HG03159 (cell line): Measurements from ENCODE around the gene CHST13.

Experiments used
- ATAC-seq: cut with Tn5 transposase; IDR thresholded peaks from one replicate; pipeline ENCODE4 v1.9.1; 2021; ENCODE audit warnings: mild to moderate bottlenecking, moderate library complexity; ENCODE audit not compliant: unreplicated experiment

The CHST13 gene, protein sequence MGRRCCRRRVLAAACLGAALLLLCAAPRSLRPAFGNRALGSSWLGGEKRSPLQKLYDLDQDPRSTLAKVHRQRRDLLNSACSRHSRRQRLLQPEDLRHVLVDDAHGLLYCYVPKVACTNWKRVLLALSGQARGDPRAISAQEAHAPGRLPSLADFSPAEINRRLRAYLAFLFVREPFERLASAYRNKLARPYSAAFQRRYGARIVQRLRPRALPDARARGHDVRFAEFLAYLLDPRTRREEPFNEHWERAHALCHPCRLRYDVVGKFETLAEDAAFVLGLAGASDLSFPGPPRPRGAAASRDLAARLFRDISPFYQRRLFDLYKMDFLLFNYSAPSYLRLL

GRCh38 chr3:126523745-126524428, at the start of gene CHST13:
CHST13 (plus strand) TSS chr3:126524155; CDS start chr3:126524333, 178 bp downstream.
- no peak for ATAC-seq

DNA sequence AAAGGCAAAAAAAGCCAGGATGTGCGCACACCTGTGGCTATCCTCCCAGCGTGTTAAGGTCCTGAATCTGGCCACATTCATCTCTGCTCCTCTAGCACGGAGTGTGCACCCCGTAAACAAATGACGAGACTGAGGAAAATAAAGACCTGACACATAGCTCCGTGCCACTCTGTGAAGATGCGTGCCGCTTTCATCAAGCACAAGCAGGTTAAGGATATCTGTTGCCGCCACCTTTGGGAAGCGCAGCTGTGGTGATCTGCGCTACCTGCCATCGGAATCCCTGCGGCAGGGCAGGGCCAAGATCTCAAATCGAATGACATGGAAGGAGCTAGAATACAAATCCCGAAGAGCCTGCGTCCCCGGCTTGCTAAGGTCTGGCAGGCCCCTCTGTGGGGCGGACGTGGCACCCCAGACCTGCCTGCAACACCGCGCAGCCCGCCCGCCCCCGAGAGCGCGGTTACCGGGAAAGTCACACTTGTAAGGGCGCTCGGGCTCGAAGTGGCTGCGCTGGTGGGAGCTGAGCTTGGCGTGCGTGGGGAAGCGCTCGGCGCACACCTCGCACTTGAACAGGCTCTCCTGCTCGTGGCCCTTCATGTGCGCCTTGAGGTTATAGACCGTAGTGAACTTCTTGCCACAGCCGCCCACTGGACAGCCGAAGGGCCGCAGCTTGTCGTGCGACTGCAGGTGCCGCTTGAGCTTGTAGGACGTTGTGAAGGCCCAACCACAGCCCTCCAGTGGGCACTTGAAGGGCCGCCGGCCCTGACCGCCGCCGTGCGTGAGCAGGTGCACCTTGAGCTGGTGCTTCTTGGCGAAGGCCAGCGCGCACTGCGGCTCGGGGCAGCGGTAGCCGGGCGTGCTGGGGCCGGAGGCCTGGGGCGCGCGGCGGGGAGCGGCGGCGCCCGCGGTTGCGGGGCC, 49.2 kb upstream of the CHST13 start:
- ATAC-seq, result peak; percentile 22

GRCh38 chr3:126475413-126476114, 48.4 kb upstream of the CHST13 start, which contains the start of gene ZXDC:
ZXDC (minus strand) TSS chr3:126475891; CDS start chr3:126475865, 26 bp downstream.
- ATAC-seq, result peak; percentile 71

- ATAC-seq, result peak; percentile 20
Observed at GRCh38 chr3:126476166-126477060, 47.5 kb upstream of the CHST13 start.

- ATAC-seq, result no peak
Observed at GRCh38 chr3:126477061-126477380, 46.9 kb upstream of the CHST13 start.

DNA sequence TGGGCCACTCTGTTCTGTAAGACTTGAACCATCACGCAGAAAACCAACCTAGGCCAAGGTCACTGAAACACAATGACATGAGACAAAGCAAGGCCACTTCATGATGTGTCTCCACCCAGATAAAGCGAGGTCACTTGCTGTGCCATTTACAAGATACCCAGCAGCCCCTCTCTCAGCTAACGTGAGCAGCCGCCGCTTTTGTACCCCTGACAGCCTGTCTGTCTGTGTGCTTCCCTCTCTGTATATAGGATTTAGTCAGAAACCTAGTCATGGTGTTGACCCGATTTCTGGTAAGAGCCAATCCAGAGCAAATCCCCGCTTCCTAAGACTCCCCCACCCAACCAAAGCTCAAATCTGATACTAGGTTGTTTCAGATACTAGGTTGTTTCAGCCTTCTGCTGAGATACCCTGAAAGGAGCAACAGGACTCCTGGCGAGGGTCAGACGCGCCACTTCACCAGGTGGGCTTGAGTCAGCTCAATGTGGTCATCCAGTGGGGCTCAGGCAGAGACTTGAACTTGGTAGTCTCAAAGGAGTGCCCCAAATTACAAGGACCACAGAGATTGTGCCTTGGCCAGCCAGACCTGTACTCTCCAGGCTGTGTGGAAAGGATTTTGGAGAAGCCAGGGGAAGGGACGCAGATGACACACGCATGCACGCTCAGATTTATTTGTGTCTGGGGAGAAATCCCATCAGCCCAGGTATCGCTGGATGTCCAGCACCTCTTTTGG, 45.2 kb upstream of the CHST13 start:
- ATAC-seq, result no peak

- ATAC-seq, result no peak
Observed at GRCh38 chr3:126479642-126480041, 44.3 kb upstream of the CHST13 start.

DNA sequence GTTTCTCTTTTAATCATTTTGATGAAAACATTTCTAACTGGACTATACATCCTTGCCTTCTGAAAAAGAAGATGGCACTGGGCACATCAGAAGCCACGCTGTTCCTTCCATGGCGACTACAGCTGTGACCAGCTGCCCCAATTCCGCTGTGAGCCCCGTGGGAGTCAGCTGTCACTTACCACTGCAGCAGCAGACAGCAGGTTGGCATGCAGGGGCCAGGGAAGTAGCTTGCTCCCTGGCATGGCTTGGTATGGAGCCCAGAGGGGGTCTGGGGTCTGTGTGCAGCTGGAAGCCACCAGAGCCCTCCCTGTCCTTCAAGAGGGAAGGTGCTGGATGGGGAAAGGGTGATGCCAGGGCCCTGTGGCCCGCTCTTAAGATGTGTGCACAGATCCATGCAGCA, 43.7 kb upstream of the CHST13 start:
- no peak for ATAC-seq

DNA sequence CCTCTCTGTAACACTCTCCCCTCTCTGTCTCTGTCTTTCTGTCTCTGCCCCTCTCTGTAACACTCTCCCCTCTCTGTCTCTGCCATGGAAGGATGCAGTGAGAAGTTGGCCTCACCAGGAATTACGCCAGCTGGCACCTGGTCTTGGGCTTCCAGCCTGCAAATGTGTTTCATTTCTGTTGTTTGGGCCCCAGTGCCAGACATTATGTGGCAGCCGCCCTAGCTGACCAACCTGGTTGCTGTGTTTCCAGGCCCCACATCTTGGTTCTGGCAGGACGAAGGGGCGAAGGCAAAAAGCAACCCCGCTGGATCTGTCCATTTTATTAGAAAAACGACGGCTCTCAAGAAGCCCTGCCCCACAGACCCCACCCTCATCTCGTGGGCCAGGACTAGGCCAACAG, 43.1 kb upstream of the CHST13 start:
- no peak for ATAC-seq

DNA sequence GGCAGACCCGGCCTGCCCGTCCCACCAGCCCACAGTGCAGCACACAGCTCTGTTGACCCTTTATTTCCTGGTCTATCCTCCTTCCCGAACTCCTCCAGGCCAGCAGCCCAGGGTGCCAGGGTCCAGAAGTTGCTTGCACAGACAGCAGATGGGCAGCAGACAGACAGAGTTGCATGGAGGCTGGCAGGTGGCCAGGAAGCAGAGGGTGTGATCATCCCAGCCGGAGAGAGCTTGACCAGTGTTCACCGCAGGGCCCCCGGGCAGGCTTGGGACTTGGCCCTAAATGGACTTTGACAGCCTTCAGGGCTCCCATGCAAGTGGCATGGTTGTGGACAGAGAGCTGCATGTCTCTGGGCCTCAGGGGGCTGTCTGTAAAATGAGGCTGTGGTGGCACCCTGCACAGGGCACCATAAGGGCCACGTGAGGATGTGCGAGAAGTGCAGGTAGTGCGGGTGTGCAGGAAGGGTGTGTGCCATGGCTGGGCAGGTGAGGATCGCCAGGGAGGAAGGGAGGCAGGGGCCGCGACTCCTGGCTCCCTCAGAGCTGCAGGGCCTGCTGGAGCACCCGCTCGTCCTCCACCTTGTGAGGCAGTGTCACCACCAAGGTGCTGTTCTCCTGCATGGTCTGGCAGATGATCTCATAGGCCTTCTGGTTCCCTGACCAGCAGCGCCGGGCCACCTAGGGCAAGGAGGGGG, 42.0 kb upstream of the CHST13 start:
- ATAC-seq, result no peak

DNA sequence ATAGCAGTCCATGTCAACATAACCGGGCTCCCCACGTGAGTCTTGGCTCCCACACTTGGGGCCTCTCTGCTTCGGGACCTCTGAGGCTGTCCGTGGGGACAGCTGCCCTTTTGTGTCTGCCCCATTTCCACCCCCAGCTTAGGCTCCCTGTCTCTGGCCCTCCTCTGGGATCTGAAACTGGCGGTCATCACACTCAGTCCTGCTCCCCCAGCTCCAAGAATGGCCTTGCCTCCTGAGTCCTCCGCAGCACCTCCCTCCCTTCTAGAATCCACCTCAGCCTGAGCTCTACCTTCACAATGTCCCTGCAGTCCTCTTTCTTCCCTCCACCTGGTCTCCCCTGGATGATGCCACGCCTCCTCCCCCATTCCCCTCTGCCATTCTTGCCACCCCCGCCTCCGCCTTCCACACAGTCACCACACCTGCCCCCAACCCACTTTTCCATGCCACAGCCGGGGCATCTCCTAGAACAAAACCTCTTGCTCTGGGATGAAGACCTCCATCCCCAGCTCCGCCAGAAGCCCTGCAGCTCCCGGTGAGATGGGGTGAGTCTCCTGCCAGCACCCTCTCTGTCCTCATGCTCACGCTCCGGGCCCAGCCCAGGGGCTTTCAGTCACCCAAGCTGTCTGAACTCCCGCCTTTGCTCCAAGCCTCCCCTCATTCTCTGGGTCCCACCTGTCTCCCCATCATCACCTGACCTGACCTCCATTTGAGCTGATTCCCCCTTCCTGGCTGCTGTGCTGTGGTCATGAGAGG, 41.3 kb upstream of the CHST13 start:
- no peak for ATAC-seq

- ATAC-seq, result no peak
Observed at GRCh38 chr3:126483321-126483761, 40.6 kb upstream of the CHST13 start.

DNA sequence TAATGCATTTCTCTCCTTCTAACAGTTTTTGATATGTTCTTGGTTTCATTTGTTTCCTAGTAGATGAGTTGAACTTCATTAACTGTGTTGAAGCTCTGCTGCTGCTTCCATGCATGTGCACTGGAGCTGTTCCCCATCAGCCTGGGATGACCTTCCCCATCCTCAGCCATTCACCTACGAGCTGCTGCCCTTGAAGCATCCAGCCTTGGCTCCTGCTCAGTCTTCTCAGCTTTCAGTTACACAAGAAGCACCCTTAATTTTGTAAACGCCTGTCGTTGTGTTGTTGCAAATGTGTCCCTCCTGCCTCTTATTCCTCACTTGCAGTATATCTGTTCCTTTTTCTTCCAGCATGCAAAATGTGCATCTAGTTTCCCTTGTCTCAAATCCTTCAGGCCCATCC, 39.8 kb upstream of the CHST13 start:
- no peak for ATAC-seq

- ATAC-seq, result no peak
Observed at GRCh38 chr3:126484662-126485061, 39.3 kb upstream of the CHST13 start.

DNA sequence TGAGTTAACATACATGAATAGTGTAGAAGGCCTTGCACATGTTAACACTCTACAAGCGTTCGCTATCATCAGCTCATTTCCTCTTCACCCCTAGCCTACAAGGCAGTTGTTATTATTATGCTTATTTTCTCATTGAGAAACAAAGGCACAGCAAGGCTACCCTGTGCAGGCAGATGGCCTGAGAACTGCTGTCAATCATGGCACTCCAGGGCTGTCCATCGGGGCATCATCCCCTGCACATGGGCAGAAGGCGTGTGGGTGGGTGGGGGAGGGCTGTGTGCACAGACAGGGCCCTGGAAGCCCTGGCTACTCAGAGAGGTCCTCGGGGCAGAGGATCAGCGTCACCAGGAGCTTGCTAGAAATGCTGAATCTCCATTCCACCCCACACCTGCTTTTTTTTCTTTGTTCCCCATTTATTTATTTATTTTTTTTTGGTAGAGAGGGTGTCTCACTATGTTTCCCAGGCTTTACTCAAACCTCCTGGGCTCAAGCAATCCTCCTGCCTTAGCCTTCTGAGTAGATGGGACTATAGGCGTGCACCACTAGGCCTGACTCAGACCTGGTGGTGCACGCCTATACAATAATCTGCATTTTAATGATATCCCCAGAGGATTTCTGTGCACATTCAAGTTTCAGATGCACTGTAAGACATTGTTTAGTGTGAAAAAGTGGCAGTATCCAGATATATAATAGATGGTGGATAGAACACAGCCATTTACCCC, 38.6 kb upstream of the CHST13 start:
- no peak for ATAC-seq

DNA sequence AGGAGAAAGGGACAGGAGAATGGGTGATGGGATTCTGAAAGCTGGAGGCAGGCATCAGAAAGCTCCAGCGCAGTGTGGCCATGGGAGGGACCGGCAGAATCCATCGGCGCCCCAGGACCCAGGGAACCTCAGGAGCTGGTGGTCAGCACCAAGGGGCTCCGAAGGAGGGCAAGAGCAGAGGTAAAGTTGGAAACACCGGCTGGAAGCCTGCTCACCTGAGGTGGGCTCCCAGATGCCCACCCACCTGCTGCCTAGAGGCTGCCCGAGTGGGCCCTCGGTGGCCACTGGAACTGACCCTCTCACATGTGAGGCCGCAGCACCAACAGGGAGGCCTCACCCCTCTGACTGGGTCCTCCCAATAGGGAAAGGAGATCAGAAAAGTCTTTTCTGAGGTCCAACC, 38.0 kb upstream of the CHST13 start:
- no peak for ATAC-seq

DNA sequence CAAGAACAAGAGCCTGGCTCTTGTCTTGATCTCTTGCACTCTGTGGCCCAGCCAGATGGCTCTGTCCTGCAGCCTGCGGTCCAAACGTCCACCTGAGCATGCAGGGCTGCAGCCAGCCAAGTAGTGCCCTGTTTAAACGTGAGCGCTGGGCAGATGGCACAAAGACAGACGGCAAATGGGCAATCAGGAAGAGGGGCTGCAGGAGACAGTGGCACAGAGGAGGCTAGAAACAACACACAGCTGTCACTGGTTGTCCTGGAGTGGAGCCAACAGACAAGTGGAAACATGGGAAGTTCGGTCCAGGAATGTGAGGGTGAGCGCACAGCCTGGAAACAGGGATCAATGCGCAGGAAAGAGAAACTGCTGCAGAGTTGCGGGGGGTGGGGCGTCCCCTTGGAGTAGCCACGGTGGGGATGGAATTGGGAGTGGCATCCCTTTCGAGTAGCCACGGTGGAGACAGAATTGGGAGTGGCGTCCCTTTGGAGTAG, 37.6 kb upstream of the CHST13 start:
- ATAC-seq, result no peak
